Endothelial cell (in vitro differentiated cells): ENCODE results near the gene DLGAP1. TPM values are rescaled to one million over a fixed set of nuclear protein-coding genes. Genes with fewer than 3 reads are reported as not detected.

Experiments used
- DNase-seq: peaks from one replicate; pipeline ENCODE4 v3.0.0; 2021; ENCODE audit warnings: low spot score
- H3K27ac Mint-ChIP-seq: one replicate; pipeline ENCODE4 v1.8.0; 2021; ENCODE audit warnings: mixed read lengths, inconsistent platforms; ENCODE audit not compliant: unreplicated experiment
- H3K27me3 Mint-ChIP-seq: one replicate; pipeline ENCODE4 v1.8.0; 2021; ENCODE audit warnings: mild to moderate bottlenecking, moderate library complexity, mixed read lengths, inconsistent platforms; ENCODE audit not compliant: unreplicated experiment
- H3K36me3 Mint-ChIP-seq: one replicate; pipeline ENCODE4 v1.8.0; 2021; ENCODE audit warnings: mild to moderate bottlenecking, low read depth, mixed read lengths, inconsistent platforms; ENCODE audit not compliant: unreplicated experiment
- H3K4me1 Mint-ChIP-seq: one replicate; pipeline ENCODE4 v1.8.0; 2021; ENCODE audit warnings: mild to moderate bottlenecking, mixed read lengths, inconsistent platforms; ENCODE audit not compliant: unreplicated experiment
- H3K4me3 Mint-ChIP-seq: one replicate; pipeline ENCODE4 v1.8.0; 2021; ENCODE audit warnings: mild to moderate bottlenecking, mixed read lengths, inconsistent platforms; ENCODE audit not compliant: unreplicated experiment
- H3K9me3 Mint-ChIP-seq: one replicate; pipeline ENCODE4 v1.8.0; 2021; ENCODE audit warnings: mixed read lengths, inconsistent platforms; ENCODE audit not compliant: unreplicated experiment
- CTCF ChIP-seq: fragments of 200-600 bp; sonication (generic); IDR thresholded peaks from one replicate; pipeline ENCODE4 v1.5.0; 2021; ENCODE audit warnings: antibody characterized with exemption; ENCODE audit not compliant: unreplicated experiment
- total RNA-seq: library from RNA; stranded (reverse); fragmentation: NEBNext Ultra II Directional; extraction: Animal tissue kit (Norgen Biotek cat#: 25700); gene quantifications from one replicate; pipeline ENCODE4 v1.2.1, GENCODE V29; 2021; ENCODE audit not compliant: unreplicated experiment

DLGAP1 gene
- total RNA-seq, 1 donor from 2014 or later = 1.8 TPM

GRCh38 chr18:3605954-3606443, 849.1 kb downstream of the DLGAP1 start:
- H3K4me3 Mint-ChIP-seq = no peak overlapping the region
- DNase-seq = no peak
- H3K36me3 Mint-ChIP-seq = no peaks in the 10 kb centered on the region
- no peak overlapping the region for H3K27ac Mint-ChIP-seq
- peaks cover 2% of the 10 kb centered on the region for H3K4me1 Mint-ChIP-seq
- no peak for TF ChIP-seq CTCF
- H3K9me3 Mint-ChIP-seq = no peaks in the 10 kb centered on the region
- no peaks in the 10 kb centered on the region for H3K27me3 Mint-ChIP-seq

GRCh38 chr18:3605486-3605952, 849.6 kb downstream of the DLGAP1 start:
- Mint-ChIP-seq H3K27ac (no peak overlapping the region), H3K4me1 (peaks cover 2% of the 10 kb centered on the region), H3K4me3 (no peak overlapping the region), H3K9me3 (no peaks in the 10 kb centered on the region), H3K36me3 (no peaks in the 10 kb centered on the region), H3K27me3 (no peaks in the 10 kb centered on the region)
- DNase-seq = no peak
- TF ChIP-seq CTCF = no peak

DNA sequence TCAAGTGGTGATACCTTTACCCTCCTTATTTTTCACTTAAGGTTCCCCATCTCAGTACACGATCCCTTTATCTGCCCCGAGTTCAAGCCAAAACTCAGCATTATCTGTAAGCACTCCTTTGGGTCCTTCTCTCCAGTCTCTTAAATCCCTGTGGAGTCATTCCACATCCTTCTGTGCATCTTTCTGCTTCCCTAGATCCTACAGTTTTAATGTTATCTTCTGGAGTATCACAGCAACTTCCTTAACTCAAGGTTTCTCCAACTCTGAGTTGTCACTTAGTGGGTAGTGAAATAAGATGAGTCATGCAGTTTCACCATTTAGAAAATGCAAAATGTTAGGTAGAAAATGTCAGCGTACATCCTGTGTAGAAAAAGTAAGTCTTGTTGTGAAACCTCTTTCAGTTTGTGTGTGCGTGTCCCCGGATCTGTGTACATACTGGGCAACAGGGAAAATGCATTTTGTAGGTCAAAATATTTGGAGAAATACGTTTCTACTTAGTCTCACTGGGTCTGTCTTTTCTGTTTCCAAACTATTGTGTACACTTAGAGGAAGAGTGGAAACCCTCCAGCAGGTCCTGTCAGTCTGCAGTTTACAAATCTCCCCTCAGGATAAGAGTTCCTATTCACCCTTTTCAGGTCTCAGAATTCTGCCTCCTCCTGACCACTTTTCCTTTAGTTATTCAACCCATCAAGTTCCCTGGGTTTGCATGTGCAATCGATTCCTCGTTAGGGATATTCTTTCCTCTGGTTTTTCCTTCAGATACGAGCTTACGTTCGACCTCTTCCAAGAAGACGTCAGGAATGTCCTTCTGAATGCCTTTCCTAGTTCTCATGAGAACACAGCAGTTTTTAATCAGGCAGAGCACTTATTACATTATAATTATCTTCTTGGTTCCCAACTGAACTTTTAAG, 850.4 kb downstream of the DLGAP1 start:
- H3K4me1 Mint-ChIP-seq = peaks cover 2% of the 10 kb centered on the region
- H3K4me3 Mint-ChIP-seq = no peak overlapping the region

GRCh38 chr18:3604235-3604497, 850.9 kb downstream of the DLGAP1 start:
- Mint-ChIP-seq H3K36me3 (no peaks in the 10 kb centered on the region), H3K9me3 (no peaks in the 10 kb centered on the region)
- no peak for TF ChIP-seq CTCF

More for the DNA sequence above, 850.4 kb downstream of the DLGAP1 start:
- no peak for TF ChIP-seq CTCF
- H3K27me3 Mint-ChIP-seq = no peaks in the 10 kb centered on the region
- H3K36me3 Mint-ChIP-seq = no peaks in the 10 kb centered on the region
- no peak overlapping the region for H3K27ac Mint-ChIP-seq
- H3K9me3 Mint-ChIP-seq = no peaks in the 10 kb centered on the region
- DNase-seq = no peak

More at GRCh38 chr18:3604235-3604497, 850.9 kb downstream of the DLGAP1 start:
- Mint-ChIP-seq H3K27ac (no peak overlapping the region), H3K4me3 (no peak overlapping the region), H3K27me3 (no peaks in the 10 kb centered on the region), H3K4me1 (peaks cover 2% of the 10 kb centered on the region)
- no peak for DNase-seq
